Measurements from ENCODE around the gene DTX1. TPM values are rescaled to one million over a fixed set of nuclear protein-coding genes. Genes with fewer than 3 reads are reported as not detected.

Gene DTX1
- total and polyA plus RNA-seq, 2 of the 8 experiments (the other 6 are each of a cell fraction or from before 2014, with no cell fraction given) = 4.7 to 6.9 TPM

- Histone ChIP-seq H2AFZ (ENCODE audit: low read length) (no peak overlapping the region), H3K23me2 (ENCODE audit: low read depth, low read length) (peaks cover 3% of the 10 kb centered on the region; the same call in 1 of the 2 replicates), H2BK5ac (ENCODE audit: low read depth, low read length) (no peak overlapping the region), H2AK5ac (ENCODE audit: low read depth, low read length) (0 out of 2 replicates have a peak overlapping the region, but pooled peaks have one; percentile 53), H3K79me1 (ENCODE audit: low read depth, low read length) (no peaks in the 10 kb centered on the region), H3K9me3 (ENCODE audit: insufficient read depth in 2 of 2, low read depth in 1 of 2, low read length in 1 of 2) (no peaks in the 10 kb centered on the region), H2BK20ac (ENCODE audit: low read length) (no peak overlapping the region), H3K4me1 (replicated peaks in 1 of 4; ENCODE audit: control insufficient read depth in 3 of 4, insufficient read depth in 4 of 4, low read length in 3 of 4) (peaks cover 0 to 16% (median 9%) of the 10 kb centered on the region in 4 experiments; a peak in 5 of 7 replicates), H3K27me3 (replicated peaks in 1 of 4; ENCODE audit: control insufficient read depth in 3 of 4, extremely low read depth in 1 of 4, insufficient read depth in 3 of 4, low read length in 3 of 4) (no peaks in the 10 kb centered on the region; a peak in 2 of 7 replicates), H3K4me2 (ENCODE audit: insufficient read depth in 1 of 2, low read depth in 2 of 2, low read length in 2 of 2) (no peak overlapping the region), H3K4ac (replicated peaks; ENCODE audit: insufficient read length, low read depth, low read length) (no peak overlapping the region), H3K18ac (ENCODE audit: extremely low read depth, low read length) (no peak overlapping the region), H3K9ac (replicated peaks in 1 of 4; ENCODE audit: extremely low read depth in 1 of 4, low read depth in 3 of 4, low read length in 3 of 4) (no peak overlapping the region), H3K79me2 (ENCODE audit: control insufficient read depth in 1 of 2, insufficient read depth in 2 of 2, low read length in 2 of 2) (no peaks in the 10 kb centered on the region), H4K91ac (replicated peaks; ENCODE audit: insufficient read length, low read length) (no peak overlapping the region), H4K8ac (ENCODE audit: extremely low read depth, insufficient read depth, low read length) (no peak overlapping the region), H4K20me1 (replicated peaks in 1 of 2; ENCODE audit: control insufficient read depth in 1 of 2, insufficient read depth in 2 of 2, low read length in 2 of 2) (no peaks in the 10 kb centered on the region), H2BK15ac (ENCODE audit: low read length) (no peak overlapping the region), H3K56ac (replicated peaks; ENCODE audit: insufficient read length, low read depth, low read length) (no peak overlapping the region), H3K23ac (ENCODE audit: insufficient read length) (no peak overlapping the region), H3K27ac (ENCODE audit: low read depth, low read length) (no peak overlapping the region), H2BK12ac (ENCODE audit: low read depth, low read length) (no peak overlapping the region), H4K5ac (ENCODE audit: insufficient read length, low read depth, low read length) (no peak overlapping the region), H2BK120ac (replicated peaks; ENCODE audit: low read depth, low read length) (no peak overlapping the region), H3K14ac (ENCODE audit: insufficient read length) (no peak overlapping the region), H3K4me3 (ENCODE audit: extremely low read depth in 1 of 4, insufficient read depth in 2 of 4, low read depth in 3 of 4, low read length in 4 of 4) (no peak overlapping the region), H3K36me3 (ENCODE audit: control insufficient read depth in 2 of 4, insufficient read depth in 4 of 4, low read length in 3 of 4) (no peaks in the 10 kb centered on the region)
- TF ChIP-seq SP1 (IDR thresholded peaks at IDR 0.05; ENCODE audit: low read depth, low read length) = no peak
- TF ChIP-seq SAP30 (IDR thresholded peaks at IDR 0.05; ENCODE audit: insufficient read depth, insufficient replicate concordance, low read length) = no peak
- TF ChIP-seq KDM1A (IDR thresholded peaks at IDR 0.05; ENCODE audit: borderline replicate concordance, low read length) = peak; percentile 85; the same call in 1 of the 2 replicates
- TF ChIP-seq GTF2F1 (IDR thresholded peaks at IDR 0.05; ENCODE audit: borderline replicate concordance, low read depth, low read length) = no peak
- no peak for TF ChIP-seq SRF (IDR thresholded peaks at IDR 0.05; ENCODE audit: low read depth, low read length)
- no peak for TF ChIP-seq POU5F1 (IDR thresholded peaks at IDR 0.05; ENCODE audit: low read depth, low read length)
- TF ChIP-seq RXRA (IDR thresholded peaks at IDR 0.05; ENCODE audit: insufficient read depth, low read depth, low read length) = no peak
- TF ChIP-seq FOSL1 (IDR thresholded peaks at IDR 0.05; ENCODE audit: insufficient read depth, low read depth, low read length) = no peak
- ChIA-PET POLR2A (ENCODE audit: partially characterized antibody) (no interaction called here), CTCF (ENCODE audit: partially characterized antibody) (interaction anchor here (0.9 to 12.0 kb wide), 10 partner anchors 14 to 104 kb away, joined by 3 to 96 read pairs (median 4); partner anchors contain the start of gene DTX1)
- DNase-seq (ENCODE audit: low read depth in 1 of 2, low spot score in 2 of 2) (no peak), FAIRE-seq (no peak)
- WGBS, 2 experiments (ENCODE audit: extremely low coverage in 1 of 2, insufficient coverage in 1 of 2, insufficient read length in 1 of 2, insufficient replicate concordance in 2 of 2, low coverage in 1 of 2, low lambda C conversion rate in 2 of 2, missing lambda C conversion rate in 1 of 2) = 82% methylated on average over 15 of the region's 15 CpGs; no CpG with 5 or more reads in 1 of the 2 experiments
Measured at GRCh38 chr12:113070117-113070906, 13.8 kb downstream of the DTX1 start.
